Stimulated activated CD4-positive, alpha-beta T cell treated with anti-CD3 and anti-CD28 coated beads, TNF-alpha, amount 100 ng/mL, for 4 hours (primary cell): ENCODE measurements around the gene ARHGDIA.
"Not testable (repeated sequence)": the region's sequence is repeated elsewhere in the genome, so short reads cannot be mapped to it uniquely, and the experiment has no call there.

Experiments
- DNase-seq, 3 experiments: peaks; one replicate each; pipeline ENCODE4 v3.0.0-alpha.2; 2020; ENCODE audit warnings: low read depth in 3 of 3

Gene ARHGDIA

DNA sequence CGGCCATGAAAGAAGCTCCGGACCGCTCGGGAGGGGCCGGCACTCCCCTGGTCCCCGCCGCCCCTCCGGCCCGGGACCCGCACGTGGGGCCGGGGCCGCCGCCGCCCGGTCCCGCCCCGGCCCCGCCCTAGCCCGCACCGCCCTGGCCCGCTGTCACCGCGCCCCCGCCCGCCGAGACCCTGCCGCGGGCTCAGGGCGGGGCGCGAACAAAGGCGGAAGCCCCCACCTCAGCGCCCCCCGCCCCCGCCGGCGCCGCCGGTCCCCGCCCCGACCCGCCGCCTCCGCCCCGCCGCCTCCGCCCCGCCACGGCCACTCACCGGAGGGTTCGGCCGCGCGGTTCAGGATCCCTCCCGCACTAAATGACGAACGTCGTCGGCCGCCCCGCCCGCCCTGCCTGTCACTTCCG lies at the start of gene ARHGDIA:
Gene ARHGDIA (minus strand): TSS at position 357 of the 406 bp plus-strand sequence. CDS start 1,407 bp downstream, outside the sequence.
- no peak for DNase-seq

DNA sequence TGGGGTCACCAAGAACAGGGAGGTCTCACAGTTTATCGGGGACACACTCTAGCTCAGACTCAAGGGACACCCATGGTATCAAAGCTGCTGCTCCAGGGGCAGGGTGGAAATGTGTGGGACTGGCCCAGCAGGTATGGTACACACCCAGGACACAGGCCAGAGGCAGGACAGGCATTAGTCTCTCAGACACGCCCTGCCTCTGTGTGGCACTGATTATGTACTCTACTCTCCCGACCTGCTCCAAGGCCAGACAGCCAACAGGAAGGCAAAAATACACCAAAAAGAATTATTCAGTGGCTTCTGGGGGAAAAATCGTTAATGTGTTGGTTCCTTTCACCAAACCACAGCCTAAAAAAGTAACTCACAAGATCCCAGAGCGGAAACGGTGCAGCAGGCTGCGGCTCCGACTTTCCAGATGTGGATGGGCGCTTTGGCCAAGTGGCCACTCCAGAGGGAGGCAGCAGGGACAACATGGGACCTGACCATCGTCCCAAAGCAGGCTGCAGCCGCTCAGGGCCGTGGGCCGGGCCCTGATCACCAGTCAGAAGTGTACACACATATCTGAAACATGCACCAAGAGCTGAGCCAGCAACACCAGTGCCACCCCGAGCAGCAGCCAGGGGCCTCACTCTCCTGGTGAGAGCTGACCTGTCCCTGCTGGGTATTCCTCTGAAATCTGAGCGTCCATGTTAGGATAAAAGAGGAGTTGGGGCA lies 47.9 kb upstream of the ARHGDIA start:
- no peak for DNase-seq

DNA sequence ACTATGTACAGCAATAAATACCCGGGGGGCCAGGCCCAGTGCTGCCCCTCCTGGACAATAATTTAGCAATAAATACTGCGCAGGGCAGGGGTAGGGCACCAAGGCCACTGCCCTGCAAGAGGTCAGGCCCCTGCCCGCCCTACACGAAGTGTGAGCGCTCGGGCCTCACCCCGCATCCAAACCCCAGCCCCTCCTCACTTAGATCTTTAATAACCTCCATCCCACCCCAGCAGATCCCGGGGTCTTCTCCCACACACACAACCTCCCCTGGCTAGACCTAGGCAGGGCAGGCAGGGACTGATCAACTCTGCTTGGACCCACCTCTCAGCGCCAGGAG lies 47.2 kb upstream of the ARHGDIA start:
- not testable (repeated sequence) for DNase-seq

DNA sequence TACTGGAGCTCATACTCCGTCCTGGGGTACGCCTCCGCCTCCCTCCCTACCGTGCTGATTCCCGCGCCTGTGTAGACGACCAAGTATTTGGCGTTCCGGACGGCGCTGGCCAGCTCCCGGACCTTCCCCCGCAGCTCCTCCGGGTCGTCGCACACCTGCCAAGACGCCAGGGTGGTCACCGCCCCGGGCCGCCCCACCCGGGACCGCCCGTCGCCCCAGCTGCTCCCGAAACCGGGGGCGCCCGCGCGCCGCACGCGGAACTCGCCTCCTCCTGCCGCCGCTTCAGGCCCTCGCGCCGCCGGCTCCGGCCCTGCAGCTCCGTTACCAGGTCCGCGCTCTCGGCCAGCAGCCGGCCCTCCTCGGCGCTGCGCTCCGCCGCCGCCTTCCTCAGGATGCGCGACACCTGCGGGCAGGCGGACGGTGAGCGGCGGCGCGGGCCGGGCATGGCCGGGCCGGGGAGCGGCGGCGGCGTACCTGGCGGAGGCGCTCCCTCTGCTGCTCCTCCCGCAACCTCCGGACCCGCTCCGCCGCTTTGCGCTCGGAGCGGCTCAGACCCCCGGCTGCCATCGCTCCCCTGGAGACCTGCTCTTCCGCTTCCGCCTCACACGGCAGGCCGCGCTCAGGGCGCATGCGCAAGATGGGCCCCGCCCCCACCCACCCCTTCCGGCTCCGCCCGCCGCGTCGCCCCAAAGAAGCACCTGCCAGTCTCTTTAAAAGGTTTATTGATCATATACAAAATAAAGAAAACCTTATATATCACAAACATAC lies 46.6 kb upstream of the ARHGDIA start, which contains the start of gene SIRT7:
Gene SIRT7 (minus strand): TSS at position 612 of the 768 bp plus-strand sequence. CDS start 45 bp downstream, at position 567.
- DNase-seq: peak; percentile 70 to 74 (median 72)

DNA sequence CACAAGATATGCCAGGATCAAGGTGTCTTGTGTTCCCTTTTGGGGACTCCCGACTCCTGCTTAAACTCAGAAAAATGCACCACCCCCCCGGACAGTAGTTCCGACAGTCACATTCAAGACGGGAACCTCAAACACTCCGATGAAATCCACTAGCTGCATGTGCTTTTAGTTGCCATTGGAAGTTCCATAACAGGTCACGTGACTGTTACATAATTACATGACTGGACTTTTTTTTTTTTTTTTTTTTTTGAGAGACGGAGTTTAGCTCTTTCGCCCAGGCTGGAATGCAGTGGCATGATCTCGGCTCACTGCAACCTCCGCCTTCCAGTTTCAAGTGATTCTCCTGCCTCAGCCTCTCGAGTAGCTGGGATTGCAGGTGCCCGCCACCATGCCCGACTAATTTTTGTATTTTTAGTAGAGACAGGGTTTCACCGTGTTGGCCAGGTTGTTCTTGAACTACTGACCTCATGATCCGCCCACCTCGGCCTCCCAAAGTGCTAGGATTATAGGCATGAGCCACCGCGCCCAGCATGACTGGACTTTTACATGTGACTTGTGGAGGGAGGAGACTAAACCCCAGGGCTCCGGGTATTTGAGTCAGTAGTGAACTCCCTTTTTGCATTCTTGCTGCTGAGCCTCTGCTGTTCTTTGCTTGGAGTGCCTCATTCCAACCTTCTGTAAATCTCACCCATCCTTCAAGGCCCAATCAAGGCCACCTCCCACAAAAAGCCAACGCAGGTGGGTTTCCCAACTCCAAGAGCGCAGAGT lies 45.3 kb upstream of the ARHGDIA start:
- no peak for DNase-seq

DNA sequence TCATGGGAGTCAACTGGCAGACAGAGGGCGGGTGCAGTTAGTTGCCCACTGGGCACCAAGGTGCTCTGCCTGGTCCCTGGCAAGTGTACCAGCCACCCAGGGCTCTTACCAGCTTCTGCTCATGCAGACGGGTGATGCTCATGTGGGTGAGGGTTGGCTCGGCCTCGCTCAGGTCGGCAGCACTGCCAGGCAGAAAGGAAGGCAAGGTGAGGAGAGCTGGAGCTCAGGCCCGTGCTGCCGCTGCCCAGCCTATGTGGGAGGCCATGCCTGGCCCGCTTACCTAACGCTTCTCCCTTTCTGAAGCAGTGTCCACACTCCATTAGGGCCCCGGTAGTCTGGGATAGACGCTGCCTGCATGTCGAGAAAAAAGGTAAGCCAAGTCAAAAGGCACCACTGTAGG lies 44.2 kb upstream of the ARHGDIA start:
- DNase-seq: no peak

DNA sequence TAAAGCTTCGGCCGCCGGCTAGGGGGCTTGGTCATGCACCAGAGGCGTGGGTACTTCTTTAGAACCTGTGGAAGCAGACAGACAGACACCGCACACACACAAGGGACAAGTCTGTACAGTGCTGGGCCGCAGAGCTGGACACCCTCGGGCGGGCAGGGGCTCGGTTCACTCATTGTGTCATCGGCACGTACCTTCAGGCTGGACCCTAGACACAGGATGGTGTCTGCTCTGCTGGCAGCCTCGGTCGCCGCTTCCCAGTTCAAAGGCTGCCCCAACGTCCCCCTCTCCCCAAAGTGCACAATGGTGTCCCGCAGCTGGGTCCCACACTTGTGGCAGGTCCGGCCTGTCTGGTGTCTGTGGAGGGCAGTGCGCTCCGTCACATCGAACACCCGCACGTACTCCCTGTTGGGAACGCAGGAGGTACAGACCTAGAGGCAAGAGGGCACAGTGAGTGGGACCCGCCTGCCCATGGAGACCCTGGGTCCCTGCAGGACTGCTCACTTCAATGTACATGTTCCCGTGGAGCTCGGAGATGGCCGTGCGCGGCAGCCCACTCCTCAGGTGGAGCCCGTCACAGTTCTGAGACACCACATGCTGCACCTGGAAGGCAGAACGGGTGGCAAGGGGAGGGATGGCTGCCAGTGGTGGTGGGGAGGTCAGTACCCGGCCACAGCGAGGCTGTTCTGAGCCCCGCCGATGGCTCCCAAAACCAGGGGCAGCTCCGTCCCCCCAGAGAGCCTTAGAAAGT lies 43.1 kb upstream of the ARHGDIA start:
- DNase-seq: no peak

DNA sequence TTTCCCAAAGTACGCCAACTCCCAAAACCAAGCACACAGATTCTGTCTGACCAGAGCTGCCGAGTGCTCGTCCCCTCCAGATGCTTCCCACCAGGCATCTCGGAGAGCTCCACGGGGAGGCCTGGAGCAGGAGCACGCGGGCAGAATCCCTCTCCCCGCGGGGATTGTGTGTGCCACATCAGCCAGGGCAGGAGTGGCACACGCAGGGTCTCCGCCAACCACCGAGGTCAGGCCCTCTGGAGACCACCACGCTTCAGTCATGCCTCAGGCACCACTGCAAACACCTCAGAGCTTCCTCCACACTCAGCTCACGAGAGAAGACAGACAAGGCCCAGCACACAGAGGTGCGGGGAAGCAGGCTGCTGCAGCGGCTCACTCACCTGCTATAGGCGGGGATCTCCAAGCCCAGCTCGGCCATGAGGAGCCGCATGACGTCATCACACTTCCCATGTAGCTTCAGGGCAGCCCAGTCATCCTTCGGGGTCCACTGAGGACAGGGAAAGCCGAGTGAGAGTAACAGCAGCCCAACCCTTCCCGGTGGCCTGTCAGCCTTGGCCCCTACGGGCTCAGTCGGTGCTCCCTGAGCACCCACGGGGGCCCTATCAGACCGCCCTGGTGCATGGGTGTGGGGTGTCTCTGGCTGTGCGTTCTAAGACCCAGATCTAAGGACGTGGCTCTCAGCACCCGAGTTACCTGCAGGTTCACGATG lies 42.4 kb upstream of the ARHGDIA start:
- DNase-seq: no peak

DNA sequence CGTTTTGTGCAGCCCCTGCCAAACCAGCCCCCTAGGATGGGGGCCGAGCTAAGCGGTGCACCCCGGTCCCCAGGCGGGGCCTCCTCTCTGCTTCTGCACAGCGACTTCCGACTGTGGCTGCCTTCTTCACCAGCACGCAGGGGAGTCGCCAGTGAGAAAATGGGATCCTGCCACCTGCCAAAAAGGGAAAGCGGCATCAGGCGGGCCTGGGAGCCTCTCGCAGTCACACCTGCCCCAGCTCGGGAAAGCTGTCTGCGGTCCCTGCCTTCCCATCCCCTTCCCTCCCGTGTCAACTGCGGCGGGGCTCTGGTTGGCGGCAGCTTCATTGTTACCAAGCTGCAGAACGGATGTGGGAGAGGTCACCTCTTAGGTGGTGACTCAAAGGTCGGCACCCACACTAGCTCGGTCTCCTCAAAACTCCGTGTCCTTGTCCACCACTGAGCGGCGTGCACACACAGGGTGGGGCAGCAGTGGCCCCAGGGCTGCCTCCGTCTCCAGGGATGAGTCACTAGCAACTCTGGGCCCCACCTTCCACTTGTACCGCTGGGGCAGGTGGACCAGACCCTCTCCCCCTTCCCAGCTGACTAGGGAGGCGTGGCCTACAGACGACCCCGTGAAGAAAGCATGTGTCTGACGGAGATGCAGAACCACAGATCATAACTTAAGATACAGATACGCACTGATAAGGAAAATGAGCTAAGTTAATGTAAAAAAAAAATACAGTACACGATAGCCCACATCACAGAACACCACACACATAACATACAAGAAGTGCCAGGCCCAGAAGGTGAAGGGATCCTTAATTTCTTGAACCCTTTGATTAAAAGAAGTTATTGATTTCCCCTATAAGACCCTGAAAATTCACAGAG lies 41.5 kb upstream of the ARHGDIA start:
- no peak for DNase-seq

DNA sequence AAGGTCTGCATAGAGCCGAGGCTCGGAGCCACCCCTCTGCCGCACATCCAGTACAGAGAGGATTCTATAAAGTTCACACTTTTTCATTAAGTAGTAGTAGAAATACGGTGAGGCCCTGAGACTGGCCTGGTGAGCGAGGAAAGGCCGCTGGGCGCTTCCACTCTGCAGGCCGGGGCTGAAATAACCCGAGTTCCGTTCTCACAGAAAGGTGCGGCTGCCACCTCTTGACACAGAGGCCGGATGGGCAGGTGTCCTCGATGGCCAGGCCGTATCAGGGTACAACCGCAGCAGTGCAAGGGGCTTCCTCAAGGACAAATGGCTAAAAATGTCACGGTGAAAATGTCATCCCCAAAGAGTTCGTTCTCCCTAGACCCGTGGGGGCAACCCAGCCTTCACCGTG lies 40.8 kb upstream of the ARHGDIA start:
- no peak for DNase-seq

DNA sequence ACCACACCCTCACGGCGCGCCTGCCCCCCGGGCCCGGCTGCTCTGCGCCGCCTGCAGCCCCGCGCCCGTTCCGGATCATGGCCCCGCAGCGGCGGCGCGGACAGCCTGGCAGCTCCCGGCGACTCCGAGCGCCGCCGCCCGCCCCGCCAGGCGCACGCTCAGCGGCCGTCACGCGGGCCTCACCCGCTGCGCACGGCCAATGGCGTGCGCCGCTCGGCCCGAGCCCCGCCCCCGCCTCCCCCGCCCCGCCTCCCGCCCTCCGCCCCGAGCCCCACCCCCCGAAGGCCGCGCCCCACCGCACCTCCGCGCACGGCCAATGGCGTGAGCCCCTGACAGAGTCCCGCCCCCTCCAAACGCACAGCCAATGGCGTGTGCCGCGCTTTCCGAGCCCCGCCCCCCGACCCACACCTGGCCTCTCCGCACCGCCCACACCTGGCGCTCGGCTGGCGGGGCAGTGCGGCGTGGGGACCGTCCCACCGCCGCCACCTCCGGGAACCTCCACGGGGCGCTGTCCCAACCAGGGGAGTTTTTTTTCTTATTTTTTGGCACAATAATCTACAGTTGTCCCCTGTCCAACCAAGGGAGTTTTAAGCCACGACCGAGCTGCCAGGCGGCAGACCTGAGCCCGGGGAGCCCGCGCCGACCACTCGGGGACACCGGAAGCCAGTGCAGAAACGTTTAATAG lies 40.3 kb upstream of the ARHGDIA start, which contains the start of gene PCYT2:
Gene PCYT2 (minus strand): TSS at position 123 of the 685 bp plus-strand sequence. CDS start 44 bp downstream, at position 79.
- DNase-seq: peak; percentile 87 to 92 (median 90)

DNA sequence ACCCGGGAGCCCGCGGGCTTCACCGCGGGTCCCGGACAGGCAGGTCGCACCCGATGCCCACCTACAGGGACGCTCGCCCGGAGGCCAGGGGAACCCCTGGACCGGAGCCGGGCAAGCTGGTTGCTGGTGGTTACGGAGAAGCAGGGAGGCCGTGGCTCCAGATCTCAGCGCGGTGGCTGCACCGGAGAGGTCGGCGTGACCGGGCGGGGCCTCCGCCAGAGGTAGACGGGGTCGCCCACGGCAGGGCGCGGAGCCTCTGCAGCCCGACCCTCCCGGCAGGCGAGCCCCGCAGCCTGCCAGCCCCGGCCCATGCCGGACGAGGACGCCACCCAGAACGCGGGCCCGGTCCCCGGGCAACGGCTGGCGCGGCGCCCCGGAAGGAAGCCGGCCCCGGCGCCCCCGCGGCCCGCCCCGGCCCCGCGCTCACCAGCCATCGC lies 39.7 kb upstream of the ARHGDIA start:
- DNase-seq: no peak

DNA sequence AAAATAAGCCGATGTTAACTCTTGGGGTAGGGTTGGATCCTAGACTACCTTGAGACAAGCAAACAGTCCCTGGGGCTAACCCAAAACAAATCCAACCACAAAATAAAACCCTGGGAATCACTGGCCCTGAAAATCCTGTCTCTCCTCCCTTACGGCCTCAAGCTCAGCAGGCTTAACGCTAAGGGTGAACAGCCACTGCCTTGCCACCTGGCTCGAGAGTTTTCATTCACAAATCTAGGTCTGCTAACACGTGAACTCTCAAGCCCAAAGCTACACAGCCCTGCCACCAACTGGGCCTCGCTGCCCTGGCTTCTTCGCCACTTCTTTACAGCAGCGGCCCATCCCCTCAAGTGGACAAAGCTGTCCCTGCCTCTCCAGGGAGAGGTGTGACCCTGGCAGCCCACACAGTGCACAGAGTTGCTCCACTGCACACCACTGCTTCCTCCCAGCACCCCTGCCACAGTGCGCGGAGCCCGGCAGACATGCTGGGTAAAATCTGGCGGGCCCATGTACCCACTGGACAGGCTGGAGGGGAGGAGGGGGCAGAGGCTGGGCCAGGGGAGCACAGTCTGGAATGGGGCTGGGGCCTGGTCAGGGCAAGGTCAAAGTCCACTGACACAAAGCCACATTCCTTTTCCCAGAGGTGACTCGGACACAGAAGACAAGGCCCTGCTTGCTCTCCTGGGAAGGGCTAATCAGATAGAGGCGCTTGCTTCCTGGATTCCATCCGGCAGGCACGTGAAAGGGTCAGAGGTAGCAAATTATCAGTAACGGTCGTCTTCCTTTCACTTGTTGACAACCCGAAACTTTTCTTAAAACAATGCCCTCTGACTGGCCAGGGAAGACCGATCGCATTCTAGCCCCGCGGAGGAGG lies 39.1 kb upstream of the ARHGDIA start:
- no peak for DNase-seq

DNA sequence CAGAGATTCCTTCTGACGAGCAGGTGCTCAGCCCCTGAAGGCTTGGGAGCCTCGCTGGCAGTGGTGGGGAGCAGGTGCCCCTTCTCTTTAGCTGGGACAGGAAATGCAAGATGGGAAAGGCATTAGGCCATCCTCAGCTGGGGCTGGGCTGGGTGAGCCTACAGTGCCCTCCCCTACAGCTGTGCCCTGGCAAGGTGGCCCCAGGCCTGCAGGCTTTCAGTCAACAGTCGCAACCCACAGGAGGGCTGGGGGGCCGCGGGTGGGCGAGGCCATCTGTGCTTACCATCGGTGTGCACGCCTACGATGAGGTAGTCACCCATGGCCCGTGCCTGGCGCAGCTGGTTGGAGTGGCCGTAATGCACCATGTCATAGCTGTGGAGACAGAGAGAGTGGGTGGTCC lies 38.1 kb upstream of the ARHGDIA start:
- no peak for DNase-seq

DNA sequence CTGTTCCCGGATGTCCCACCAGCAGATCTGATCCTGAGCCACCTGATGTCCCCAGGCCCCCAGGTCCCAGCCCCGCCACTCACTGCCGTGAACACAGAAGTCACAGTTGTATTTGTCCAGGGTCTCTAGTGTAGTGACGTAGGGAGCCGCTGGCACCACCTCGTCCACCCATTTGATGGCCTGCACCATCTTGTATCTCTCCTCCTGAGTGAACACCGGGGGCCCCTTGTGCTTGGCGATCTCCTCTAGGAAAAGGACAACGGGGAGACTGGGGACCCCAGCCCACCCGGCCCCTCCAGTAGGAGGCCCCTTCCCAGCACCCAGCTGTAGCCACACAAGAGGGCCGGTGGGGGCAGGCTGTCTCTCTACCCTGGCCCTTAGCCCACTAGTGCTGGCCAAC lies 37.7 kb upstream of the ARHGDIA start:
- DNase-seq: no peak

DNA sequence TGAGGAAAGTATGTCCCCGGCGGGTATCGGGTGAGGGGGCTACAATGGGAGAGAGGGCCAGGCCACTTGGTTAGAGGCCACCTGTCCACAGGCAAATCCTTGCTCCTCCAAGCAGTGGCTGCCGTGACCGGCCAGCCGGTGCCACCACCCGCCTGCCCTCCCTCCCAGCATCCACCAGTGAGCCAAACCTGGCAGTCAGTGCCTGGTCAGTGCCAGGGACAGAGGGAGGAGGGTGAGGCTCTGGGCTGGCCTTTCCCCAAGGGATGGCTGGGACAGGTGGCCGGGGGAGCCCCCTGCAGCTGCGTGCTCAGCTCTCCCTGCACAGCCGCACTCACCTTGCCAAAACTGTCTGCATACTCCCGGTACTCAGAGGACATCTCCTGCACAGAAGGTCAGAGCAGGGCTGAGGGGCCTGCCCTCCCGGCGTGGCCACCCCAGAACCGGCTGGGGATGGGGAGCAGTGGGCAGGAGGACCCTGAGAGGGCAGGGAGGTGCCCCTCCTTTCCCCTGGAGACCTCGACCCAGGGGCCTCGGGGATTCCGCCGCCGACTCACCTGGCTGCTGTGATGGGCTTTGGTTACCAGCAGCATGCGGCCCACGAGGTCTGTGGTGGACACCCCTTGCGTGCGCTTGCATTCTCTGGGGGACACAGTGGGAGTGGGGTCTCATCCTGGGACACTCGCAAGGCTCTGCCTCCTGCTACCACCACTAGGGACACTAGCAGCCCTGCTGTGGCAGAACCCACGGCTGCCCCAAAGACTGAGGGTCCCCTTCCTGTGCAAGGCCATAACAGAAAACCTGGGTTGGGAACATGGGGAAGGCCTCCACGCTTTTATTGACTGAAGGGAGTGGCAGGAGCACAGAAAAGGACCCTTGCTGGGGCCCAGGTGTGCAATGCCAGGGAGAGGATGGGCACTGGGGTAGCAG lies 36.3 kb upstream of the ARHGDIA start:
- DNase-seq: no peak
